DMS153 (cell line): ENCODE data around the gene TPSB2.

Source experiments
- DNase-seq: peaks from one replicate; lab custom pipeline; 2025; lab: John Stamatoyannopoulos, UW

Gene TPSB2

GRCh38 chr16:1181404-1182315 is 48.3 kb downstream of the TPSB2 start:
- DNase-seq = no peak

- no peak for DNase-seq
These were observed 49.2 kb downstream of the TPSB2 start for GRCh38 chr16:1180549-1181403.
